Spleen (tissue), 11 donors: ENCODE results near the gene DKK2. TPM values are rescaled to one million over a fixed set of nuclear protein-coding genes. Genes with fewer than 3 reads are reported as not detected.

Source experiments
- DNase-seq: peaks from one replicate; pipeline ENCODE4 v3.0.0-alpha.2; 2020
- H3K27ac ChIP-seq, 8 donors: fragments of 200-600 bp; sonication (generic) in 7 of 8; 1 replicate in 4 of 8; 2 replicates in 4 of 8; pipeline versions ENCODE4 v1.5.0 to v1.8.0; 2016 to 2021; ENCODE audit warnings: inconsistent platforms in 4 of 8, mild to moderate bottlenecking in 4 of 8, moderate library complexity in 1 of 8
- H3K27me3 ChIP-seq, 7 donors: fragments of 200-600 bp; sonication (generic) in 6 of 7; replicated peaks in 1 of 7; 1 replicate in 4 of 7; 2 replicates in 3 of 7; pipeline versions ENCODE4 v1.5.0 to v1.8.0; 2016 to 2021; ENCODE audit warnings: inconsistent platforms in 3 of 7, mild to moderate bottlenecking in 1 of 7
- H3K36me3 ChIP-seq, 6 donors: fragments of 200-600 bp; sonication (generic) in 5 of 6; 1 replicate in 4 of 6; 2 replicates in 2 of 6; pipeline versions ENCODE4 v1.5.0 to v1.8.0; 2016 to 2021; ENCODE audit warnings: inconsistent platforms in 2 of 6
- H3K4me1 ChIP-seq, 6 donors: fragments of 200-600 bp; sonication (generic) in 5 of 6; 1 replicate in 3 of 6; 2 replicates in 3 of 6; pipeline versions ENCODE4 v1.5.0 to v1.8.0; 2016 to 2021; ENCODE audit warnings: inconsistent platforms in 3 of 6
- H3K4me3 ChIP-seq, 8 donors: fragments of 200-600 bp; sonication (generic) in 7 of 8; 1 replicate in 4 of 8; 2 replicates in 4 of 8; pipeline versions ENCODE4 v1.5.0 to v1.8.0; 2016 to 2021; ENCODE audit warnings: inconsistent platforms in 4 of 8, mild to moderate bottlenecking in 4 of 8, moderate library complexity in 2 of 8
- H3K9me3 ChIP-seq, 8 donors: fragments of 200-600 bp; sonication (generic) in 7 of 8; 1 replicate in 4 of 8; 2 replicates in 4 of 8; pipeline versions ENCODE4 v1.5.0 to v1.8.0; 2016 to 2021; ENCODE audit warnings: inconsistent platforms in 4 of 8
- POLR2A ChIP-seq, 3 donors: fragments of 450-650 bp; IDR thresholded peaks; one replicate each; pipeline ENCODE4 v1.5.1; 2017; ENCODE audit warnings: antibody characterized with exemption in 3 of 3, mild to moderate bottlenecking in 1 of 3
- POLR2AphosphoS5 ChIP-seq, 3 donors: sonication (generic); formaldehyde crosslinking; IDR thresholded peaks; one replicate each; pipeline ENCODE4 v1.5.1; 2017; ENCODE audit warnings: antibody characterized with exemption in 3 of 3
- WGBS, 5 donors: extraction: QIAGEN DNeasy Blood & Tissue Kit in 3 of 5; methylation state at CpG; one replicate each; pipeline versions ENCODE4 v1.1.5 to v1.1.7; 2013 to 2018; 5-methylcytosine and 5-hydroxymethylcytosine counted together
- intact Hi-C: fragments of 100-400 bp; cut with DNase I; formaldehyde crosslinking; loops from one replicate; pipeline ENCODE4 v1.15.0; 2023; ENCODE audit warnings: low total_unique reads
- polyA plus RNA-seq, 3 donors: library from polyadenylated mRNA; stranded (reverse); fragments of 200-250 nt; gene quantifications; one replicate each; pipeline ENCODE4 v1.2.1, GENCODE V29; 2013
- total RNA-seq, 7 donors: library from RNA; depleted of rRNA in 3 of 7; stranded (reverse); fragments of >200 nt in 3 of 7; fragmentation: NEBNext Ultra II Directional in 4 of 7; extraction: Animal tissue kit (Norgen Biotek cat#: 25700) in 4 of 7; gene quantifications; one replicate each; pipeline versions ENCODE4 v1.1.0 to v1.2.1, GENCODE V29; 2016 to 2021
- TF ChIP-seq, protein P1 (sequence below), 11 experiments: fragments of 200-600 bp in 7 of 11; fragments of 450-650 bp in 4 of 11; sonication (generic) in 4 of 11; IDR thresholded peaks in 8 of 11; conservative IDR thresholded peaks in 3 of 11; 1 replicate in 7 of 11; 2 replicates in 4 of 11; pipeline versions ENCODE4 v1.4.0 to v1.8.0; 2016 to 2021; ENCODE audit warnings: antibody characterized with exemption in 11 of 11, inconsistent platforms in 4 of 11, mild to moderate bottlenecking in 1 of 11
- donor health status: healthy with polysubstance abuse.
- donor health status: DM: no; HTN: no; CAD: no; lungs with moderate emphysema.
- donor health status: DM: no; HTN: no; CAD: no.
- donor health status: Bipolar disorder and iron deficiency.
- donor health status: healthy.
- donor health status: DM: no; HTN: no; CAD: no.
- donor health status: DM: yes; HTN: yes; CAD: no.

DKK2 gene
- total and polyA plus RNA-seq, 10 donors = 0.20 to 2.0 (median 0.51) TPM

GRCh38 chr4:106907216-106907615 lies 128.9 kb downstream of the DKK2 start:
- DNase-seq = no peak
- intact Hi-C loops = no loop called here
- WGBS, 5 donors = 50 to 78% (median 67%) methylated on average over 2 of the region's 2 CpGs
- Histone ChIP-seq H3K4me1 (no peaks in the 10 kb centered on the region), H3K9me3 (no peaks in the 10 kb centered on the region), H3K4me3 (no peak overlapping the region), H3K27me3 (no peaks in the 10 kb centered on the region), H3K36me3 (no peaks in the 10 kb centered on the region), H3K27ac (no peak overlapping the region)
- TF ChIP-seq POLR2A (IDR thresholded peaks at IDR 0.05) (no peak), POLR2AphosphoS5 (IDR thresholded peaks at IDR 0.05) (no peak)
- TF ChIP-seq, protein P1, sequence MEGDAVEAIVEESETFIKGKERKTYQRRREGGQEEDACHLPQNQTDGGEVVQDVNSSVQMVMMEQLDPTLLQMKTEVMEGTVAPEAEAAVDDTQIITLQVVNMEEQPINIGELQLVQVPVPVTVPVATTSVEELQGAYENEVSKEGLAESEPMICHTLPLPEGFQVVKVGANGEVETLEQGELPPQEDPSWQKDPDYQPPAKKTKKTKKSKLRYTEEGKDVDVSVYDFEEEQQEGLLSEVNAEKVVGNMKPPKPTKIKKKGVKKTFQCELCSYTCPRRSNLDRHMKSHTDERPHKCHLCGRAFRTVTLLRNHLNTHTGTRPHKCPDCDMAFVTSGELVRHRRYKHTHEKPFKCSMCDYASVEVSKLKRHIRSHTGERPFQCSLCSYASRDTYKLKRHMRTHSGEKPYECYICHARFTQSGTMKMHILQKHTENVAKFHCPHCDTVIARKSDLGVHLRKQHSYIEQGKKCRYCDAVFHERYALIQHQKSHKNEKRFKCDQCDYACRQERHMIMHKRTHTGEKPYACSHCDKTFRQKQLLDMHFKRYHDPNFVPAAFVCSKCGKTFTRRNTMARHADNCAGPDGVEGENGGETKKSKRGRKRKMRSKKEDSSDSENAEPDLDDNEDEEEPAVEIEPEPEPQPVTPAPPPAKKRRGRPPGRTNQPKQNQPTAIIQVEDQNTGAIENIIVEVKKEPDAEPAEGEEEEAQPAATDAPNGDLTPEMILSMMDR (IDR thresholded peaks at IDR 0.05 in 8 of 11, conservative IDR thresholded peaks at IDR 0.05 in 3 of 11) = no peak

DNA sequence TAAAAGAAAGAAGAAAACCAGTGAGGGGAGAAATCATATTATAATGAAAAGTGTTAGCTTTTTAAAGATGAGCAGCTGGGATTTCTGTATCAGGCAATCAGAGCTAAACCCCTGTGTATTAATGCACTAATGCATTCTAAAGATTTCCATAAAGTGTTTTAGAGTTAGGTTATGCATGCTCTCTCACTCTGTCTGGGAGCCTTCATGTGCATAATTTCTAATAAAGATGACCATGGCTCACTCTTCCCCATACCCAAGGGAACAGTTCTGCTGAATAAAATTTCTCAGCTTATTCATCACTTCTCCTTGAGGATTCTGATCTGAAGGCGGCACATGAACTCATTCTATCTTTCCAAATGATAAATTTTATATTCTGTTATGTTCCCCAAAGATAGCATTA lies 129.4 kb downstream of the DKK2 start:
- WGBS, 5 donors = 68 to 75% (median 72%) methylated on average over 1 of the region's 1 CpG
- Histone ChIP-seq H3K27ac (no peak overlapping the region), H3K4me1 (no peaks in the 10 kb centered on the region), H3K36me3 (no peaks in the 10 kb centered on the region), H3K4me3 (no peak overlapping the region), H3K27me3 (no peaks in the 10 kb centered on the region), H3K9me3 (no peaks in the 10 kb centered on the region)
- intact Hi-C loops = no loop called here
- no peak for DNase-seq
- TF ChIP-seq, protein P1 (IDR thresholded peaks at IDR 0.05 in 8 of 11, conservative IDR thresholded peaks at IDR 0.05 in 3 of 11) = no peak
- no peak for TF ChIP-seq POLR2A (IDR thresholded peaks at IDR 0.05)
- no peak for TF ChIP-seq POLR2AphosphoS5 (IDR thresholded peaks at IDR 0.05)

DNA sequence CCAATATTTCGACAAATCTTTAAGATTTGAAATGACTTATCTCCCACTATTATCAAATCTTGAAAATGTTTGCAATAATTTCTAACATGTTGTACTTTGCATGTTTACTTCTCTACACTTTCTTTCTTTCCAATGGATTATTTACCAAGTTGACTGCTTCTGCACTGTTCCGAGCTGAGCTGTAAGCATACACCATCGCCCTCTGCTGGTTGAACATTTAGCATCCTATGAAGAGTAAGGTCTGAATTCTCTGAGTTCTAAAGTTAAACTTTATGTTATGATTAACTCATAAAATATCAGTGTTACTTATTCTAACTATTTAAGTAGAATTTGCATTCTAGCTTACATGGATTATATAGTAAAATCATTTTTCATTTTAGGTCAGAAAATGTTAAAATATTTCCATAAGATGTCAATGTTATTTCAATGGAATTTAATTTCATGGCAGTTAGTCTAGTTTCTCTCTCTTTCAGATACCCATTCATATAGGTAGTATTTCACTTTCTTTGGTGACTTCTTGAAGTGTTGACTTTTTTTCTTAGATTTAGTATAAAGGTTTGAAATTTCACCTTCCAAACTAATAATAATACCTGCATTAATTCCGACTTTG lies 137.4 kb downstream of the DKK2 start:
- no peaks in the 10 kb centered on the region for H3K36me3 ChIP-seq
- no peak overlapping the region for H3K27ac ChIP-seq
- TF ChIP-seq, protein P1 (IDR thresholded peaks at IDR 0.05 in 8 of 11, conservative IDR thresholded peaks at IDR 0.05 in 3 of 11) = peak in 5 of 11 experiments; percentile 17 to 43 (median 39)
- no peak for TF ChIP-seq POLR2A (IDR thresholded peaks at IDR 0.05)
- H3K4me3 ChIP-seq = no peak overlapping the region
- H3K9me3 ChIP-seq = peaks cover 0 to 4% (median 0%) of the 10 kb centered on the region in 8 donors
- H3K27me3 ChIP-seq = no peaks in the 10 kb centered on the region
- WGBS, 5 donors = 45 to 61% (median 56%) methylated on average over 4 of the region's 4 CpGs
- no peak for DNase-seq
- intact Hi-C loops = no loop called here
- no peaks in the 10 kb centered on the region for H3K4me1 ChIP-seq

DNA sequence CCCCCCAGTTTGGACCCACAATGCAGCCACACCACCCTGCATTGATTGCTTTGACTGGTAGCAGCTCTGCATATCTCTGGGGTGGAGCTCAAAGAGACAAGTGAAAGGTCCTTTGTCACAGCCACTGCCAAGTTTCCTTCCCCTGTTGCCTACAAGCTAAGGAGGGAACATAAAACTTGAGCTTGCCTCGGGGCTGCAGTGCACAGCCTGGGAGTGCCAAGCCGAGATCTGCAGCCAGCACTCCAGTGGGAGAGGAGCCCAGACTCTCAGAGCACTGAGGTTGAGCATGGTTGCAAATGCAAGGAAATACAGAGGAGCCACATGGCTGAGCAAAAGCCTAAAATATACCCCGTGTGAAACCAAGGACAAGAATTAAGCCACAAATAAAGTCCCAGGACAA lies 142.2 kb downstream of the DKK2 start:
- no peaks in the 10 kb centered on the region for H3K27me3 ChIP-seq
- no peak overlapping the region for H3K4me3 ChIP-seq
- no peak for DNase-seq
- no peaks in the 10 kb centered on the region for H3K36me3 ChIP-seq
- WGBS, 5 donors = 56 to 77% (median 63%) methylated on average over 3 of the region's 3 CpGs
- intact Hi-C loops = no loop called here
- H3K9me3 ChIP-seq = peaks cover 0 to 4% (median 0%) of the 10 kb centered on the region in 8 donors
- TF ChIP-seq POLR2AphosphoS5 (IDR thresholded peaks at IDR 0.05) (no peak), POLR2A (IDR thresholded peaks at IDR 0.05) (no peak)
- TF ChIP-seq, protein P1 (IDR thresholded peaks at IDR 0.05 in 8 of 11, conservative IDR thresholded peaks at IDR 0.05 in 3 of 11) = no peak
- H3K27ac ChIP-seq = no peak overlapping the region
- no peaks in the 10 kb centered on the region for H3K4me1 ChIP-seq
